Measurements from ENCODE around the gene SYNDIG1. TPM values are rescaled to one million over a fixed set of nuclear protein-coding genes. Genes with fewer than 3 reads are reported as not detected.

Gene SYNDIG1
- total RNA-seq, 2 experiments from 2014 or later: not detected

DNA sequence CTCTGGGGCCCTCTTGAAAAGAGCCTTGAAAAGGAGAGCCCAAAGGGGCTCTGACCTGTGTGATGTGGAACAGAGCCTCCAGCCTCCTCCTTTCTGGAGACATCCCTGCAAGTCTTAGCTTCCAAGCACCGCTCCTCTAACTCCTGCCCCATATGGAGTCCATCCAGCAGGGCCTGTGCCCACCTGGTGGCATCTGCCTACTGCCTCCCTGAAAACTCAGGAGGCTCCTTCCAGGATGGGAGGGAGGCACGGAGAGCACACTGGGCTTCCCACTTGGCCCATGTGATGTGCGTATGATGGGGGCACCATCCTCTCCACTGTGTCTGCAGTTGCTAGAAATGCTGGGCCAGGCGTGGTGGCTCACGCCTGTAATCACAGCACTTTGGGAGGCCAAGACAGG is 98.1 kb downstream of the SYNDIG1 start:
- Histone ChIP-seq H3K79me2 (ENCODE audit: insufficient read depth, low read depth, low read length) (no peaks in the 10 kb centered on the region), H3K4me2 (ENCODE audit: low read length) (no peak overlapping the region), H2AFZ (ENCODE audit: low read length) (no peak overlapping the region), H4K20me1 (ENCODE audit: insufficient read depth, low read length) (no peaks in the 10 kb centered on the region), H3K4me3 (ENCODE audit: low read depth, low read length, poor library complexity, severe bottlenecking) (no peak overlapping the region), H3K27ac (ENCODE audit: low read depth, low read length, poor library complexity, severe bottlenecking) (no peak overlapping the region), H3K9me3 (ENCODE audit: low read length) (peaks cover 6% of the 10 kb centered on the region; the same call in 1 of the 2 replicates), H3K9me2 (ENCODE audit: insufficient read depth, low read length) (no peaks in the 10 kb centered on the region), H3K36me3 (ENCODE audit: insufficient read depth, low read length) (no peaks in the 10 kb centered on the region), H3K4me1 (ENCODE audit: insufficient read depth, low read length, poor library complexity, severe bottlenecking) (no peaks in the 10 kb centered on the region)
- POLR2A ChIA-PET: no interaction called here
- CTCF ChIA-PET (ENCODE audit: unreplicated experiment): no interaction called here
- TF ChIP-seq EZH2phosphoT487 (IDR thresholded peaks at IDR 0.05; ENCODE audit: borderline replicate concordance, low read depth, low read length) (no peak), CTCF (conservative IDR thresholded peaks at IDR 0.05; ENCODE audit: low read length) (no peak)
- no TSS peak for BruUV-seq (replicated peaks)
- intact Hi-C loops (cut with micrococcal nuclease; ENCODE audit: unreplicated experiment): no loop called here
- no peak for DNase-seq (ENCODE audit: low spot score)

GRCh38 chr20:24568842-24569241 is 99.4 kb downstream of the SYNDIG1 start:
- no peak overlapping the region for H3K4me3 ChIP-seq (ENCODE audit: low read depth, low read length, poor library complexity, severe bottlenecking)
- DNase-seq (ENCODE audit: low spot score): no peak
- no peak overlapping the region for H3K27ac ChIP-seq (ENCODE audit: low read depth, low read length, poor library complexity, severe bottlenecking)
- H3K36me3 ChIP-seq (ENCODE audit: insufficient read depth, low read length): no peaks in the 10 kb centered on the region
- no peaks in the 10 kb centered on the region for H3K4me1 ChIP-seq (ENCODE audit: insufficient read depth, low read length, poor library complexity, severe bottlenecking)
- H3K4me2 ChIP-seq (ENCODE audit: low read length): no peak overlapping the region
- no peaks in the 10 kb centered on the region for H3K9me2 ChIP-seq (ENCODE audit: insufficient read depth, low read length)
- TF ChIP-seq CTCF (conservative IDR thresholded peaks at IDR 0.05; ENCODE audit: low read length) (no peak), EZH2phosphoT487 (IDR thresholded peaks at IDR 0.05; ENCODE audit: borderline replicate concordance, low read depth, low read length) (no peak)
- ChIA-PET CTCF (ENCODE audit: unreplicated experiment) (no interaction called here), POLR2A (no interaction called here)
- intact Hi-C loops (cut with micrococcal nuclease; ENCODE audit: unreplicated experiment): no loop called here
- H3K9me3 ChIP-seq (ENCODE audit: low read length): no peaks in the 10 kb centered on the region
- no peaks in the 10 kb centered on the region for H4K20me1 ChIP-seq (ENCODE audit: insufficient read depth, low read length)
- H2AFZ ChIP-seq (ENCODE audit: low read length): no peak overlapping the region
- H3K79me2 ChIP-seq (ENCODE audit: insufficient read depth, low read depth, low read length): no peaks in the 10 kb centered on the region
- BruUV-seq (replicated peaks): no TSS peak

DNA sequence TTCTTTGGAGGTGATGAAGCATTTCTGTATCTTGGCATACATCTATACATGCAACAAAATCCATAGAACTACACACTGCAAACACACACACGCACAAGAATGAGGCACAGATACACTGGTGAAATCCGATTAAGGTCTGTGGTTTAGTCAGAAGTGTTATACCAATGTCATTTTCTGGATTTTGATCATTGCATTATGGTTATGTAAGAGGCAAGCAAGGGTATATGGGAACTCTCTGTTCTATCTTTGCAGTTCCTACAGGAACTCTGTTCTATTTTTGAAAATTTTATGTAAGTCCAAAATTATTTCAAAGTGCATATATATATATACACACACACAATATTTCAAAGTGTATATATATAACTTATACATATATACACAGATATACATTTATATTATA is 101.7 kb downstream of the SYNDIG1 start:
- Histone ChIP-seq H2AFZ (ENCODE audit: low read length) (no peak overlapping the region), H3K9me2 (ENCODE audit: insufficient read depth, low read length) (no peaks in the 10 kb centered on the region), H3K4me3 (ENCODE audit: low read depth, low read length, poor library complexity, severe bottlenecking) (no peak overlapping the region), H3K9me3 (ENCODE audit: low read length) (no peaks in the 10 kb centered on the region), H4K20me1 (ENCODE audit: insufficient read depth, low read length) (no peaks in the 10 kb centered on the region), H3K4me2 (ENCODE audit: low read length) (no peak overlapping the region), H3K36me3 (ENCODE audit: insufficient read depth, low read length) (no peaks in the 10 kb centered on the region), H3K27ac (ENCODE audit: low read depth, low read length, poor library complexity, severe bottlenecking) (no peak overlapping the region), H3K79me2 (ENCODE audit: insufficient read depth, low read depth, low read length) (no peaks in the 10 kb centered on the region), H3K4me1 (ENCODE audit: insufficient read depth, low read length, poor library complexity, severe bottlenecking) (no peaks in the 10 kb centered on the region)
- intact Hi-C loops (cut with micrococcal nuclease; ENCODE audit: unreplicated experiment): no loop called here
- BruUV-seq (replicated peaks): no TSS peak
- TF ChIP-seq CTCF (conservative IDR thresholded peaks at IDR 0.05; ENCODE audit: low read length): no peak
- no peak for TF ChIP-seq EZH2phosphoT487 (IDR thresholded peaks at IDR 0.05; ENCODE audit: borderline replicate concordance, low read depth, low read length)
- DNase-seq (ENCODE audit: low spot score): no peak
- ChIA-PET CTCF (ENCODE audit: unreplicated experiment) (no interaction called here), POLR2A (no interaction called here)
